IPS-20b (cell line): ENCODE measurements around the gene CRLF1.
A peak's percentile ranks its signal among the peaks of the same experiment; 100 is the strongest.
"Not testable (repeated sequence)": the region's sequence is repeated elsewhere in the genome, so short reads cannot be mapped to it uniquely, and the experiment has no call there.

Experiments
- H3K27ac ChIP-seq: one replicate; pipeline ENCODE4 v1.5.1; 2013; ENCODE audit warnings: low read length
- H3K27me3 ChIP-seq: 2 replicates; pipeline ENCODE4 v1.6.1; 2013; ENCODE audit warnings: mild to moderate bottlenecking, low read length, inconsistent platforms; ENCODE audit not compliant: insufficient read depth
- H3K36me3 ChIP-seq: 2 replicates; pipeline ENCODE4 v1.6.1; 2013; ENCODE audit warnings: low read depth, mild to moderate bottlenecking, inconsistent platforms, low read length, moderate library complexity; ENCODE audit not compliant: insufficient read depth
- H3K4me1 ChIP-seq: 2 replicates; pipeline ENCODE4 v1.6.1; 2013; ENCODE audit warnings: mild to moderate bottlenecking, control low read depth, inconsistent platforms, low read length, moderate library complexity; ENCODE audit not compliant: insufficient read depth
- H3K4me3 ChIP-seq: 2 replicates; pipeline ENCODE4 v1.5.1; 2013; ENCODE audit warnings: mild to moderate bottlenecking, low read length, inconsistent platforms
- H3K9ac ChIP-seq: 2 replicates; pipeline ENCODE4 v1.6.1; 2013; ENCODE audit warnings: low read depth, mild to moderate bottlenecking, inconsistent platforms, low read length, moderate library complexity
- H3K9me3 ChIP-seq: 2 replicates; pipeline ENCODE4 v1.6.1; 2013; ENCODE audit warnings: mild to moderate bottlenecking, low read depth, low read length, inconsistent platforms; ENCODE audit not compliant: insufficient read depth

Gene CRLF1

DNA sequence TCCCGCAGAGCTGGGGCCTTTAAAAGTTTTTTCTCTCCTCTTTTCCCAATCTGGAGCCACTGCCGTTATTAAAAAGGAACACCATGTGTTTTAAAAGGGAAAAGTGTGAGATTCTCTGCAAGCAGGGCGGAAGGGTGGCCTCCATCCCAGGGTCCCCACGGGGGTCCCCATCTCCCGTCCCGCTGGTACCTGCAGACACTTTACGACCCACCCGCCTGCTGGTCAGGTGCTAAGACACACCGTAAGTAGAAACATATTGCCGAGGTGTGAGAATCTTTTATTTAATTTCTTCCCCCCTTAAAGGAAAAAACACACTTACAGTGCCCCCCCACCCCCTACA is 1.8 kb downstream of the CRLF1 start:
- no peak overlapping the region for H3K4me3 ChIP-seq
- H3K9me3 ChIP-seq = no peaks in the 10 kb centered on the region
- no peak overlapping the region for H3K9ac ChIP-seq
- H3K27ac ChIP-seq = no peak overlapping the region
- peaks cover 15% of the 10 kb centered on the region; the same call in 1 of the 2 replicates for H3K4me1 ChIP-seq
- H3K36me3 ChIP-seq = no peaks in the 10 kb centered on the region
- peaks cover 93% of the 10 kb centered on the region for H3K27me3 ChIP-seq

GRCh38 chr19:18603958-18604819 is 2.4 kb downstream of the CRLF1 start:
- no peak overlapping the region; the same call in 1 of the 2 replicates for H3K4me3 ChIP-seq
- peaks cover 12% of the 10 kb centered on the region; the same call in 1 of the 2 replicates for H3K4me1 ChIP-seq
- peaks cover 93% of the 10 kb centered on the region for H3K27me3 ChIP-seq
- H3K36me3 ChIP-seq = no peaks in the 10 kb centered on the region
- no peak overlapping the region for H3K27ac ChIP-seq
- no peaks in the 10 kb centered on the region for H3K9me3 ChIP-seq
- no peak overlapping the region for H3K9ac ChIP-seq

DNA sequence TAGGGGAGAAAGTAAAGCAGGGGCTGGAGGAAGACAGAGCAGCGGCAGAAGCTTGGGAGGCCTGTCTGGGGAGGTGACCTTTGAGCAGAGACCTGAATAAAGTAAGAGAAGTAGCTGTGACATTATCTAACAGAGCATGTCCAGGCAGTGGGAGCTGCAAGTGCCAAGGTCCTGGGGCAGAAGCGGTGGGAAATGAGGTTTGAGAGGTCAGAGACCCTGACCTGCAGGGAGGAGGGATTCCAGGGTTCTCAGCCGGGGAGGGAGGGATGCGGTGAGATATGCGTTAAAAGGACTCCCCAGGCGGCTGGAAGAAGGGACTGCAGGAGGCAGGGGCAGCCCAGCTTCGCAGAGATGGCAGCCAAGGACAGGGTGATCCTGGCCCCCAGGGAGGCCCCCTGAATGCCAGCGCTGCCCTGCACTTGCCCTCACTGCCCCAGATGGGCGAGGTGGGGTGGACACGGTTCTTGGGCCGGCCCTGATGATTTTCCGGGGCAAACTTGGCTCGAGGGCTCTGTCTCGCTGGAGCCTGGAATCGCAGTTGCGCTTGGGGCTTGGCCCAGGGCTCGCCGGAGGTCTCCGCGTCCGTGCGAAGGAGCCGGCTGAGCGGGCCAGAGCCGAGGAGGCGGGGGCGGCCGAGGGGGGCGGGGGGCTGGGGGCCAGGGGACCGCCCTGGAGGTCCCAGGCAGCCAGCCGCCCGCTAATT is 3.2 kb downstream of the CRLF1 start:
- Histone ChIP-seq H3K9me3 (no peaks in the 10 kb centered on the region), H3K4me1 (peaks cover 12% of the 10 kb centered on the region; the same call in 1 of the 2 replicates), H3K27me3 (peaks cover 93% of the 10 kb centered on the region), H3K4me3 (peak overlapping the region; percentile 42; the same call in 1 of the 2 replicates), H3K36me3 (no peaks in the 10 kb centered on the region), H3K9ac (no peak overlapping the region), H3K27ac (no peak overlapping the region)

- Histone ChIP-seq H3K36me3 (no peaks in the 10 kb centered on the region), H3K9me3 (no peaks in the 10 kb centered on the region), H3K27me3 (peaks cover 82% of the 10 kb centered on the region), H3K9ac (no peak overlapping the region), H3K27ac (no peak overlapping the region), H3K4me1 (peaks cover 5% of the 10 kb centered on the region; the same call in 1 of the 2 replicates), H3K4me3 (no peak overlapping the region)
These were observed 4.7 kb downstream of the CRLF1 start for GRCh38 chr19:18601875-18602274.

GRCh38 chr19:18600692-18601397 is 5.8 kb downstream of the CRLF1 start:
- peaks cover 82% of the 10 kb centered on the region for H3K27me3 ChIP-seq
- not testable (repeated sequence) for H3K4me1 ChIP-seq, H3K4me3 ChIP-seq, H3K9ac ChIP-seq, H3K9me3 ChIP-seq, H3K27ac ChIP-seq, H3K36me3 ChIP-seq

DNA sequence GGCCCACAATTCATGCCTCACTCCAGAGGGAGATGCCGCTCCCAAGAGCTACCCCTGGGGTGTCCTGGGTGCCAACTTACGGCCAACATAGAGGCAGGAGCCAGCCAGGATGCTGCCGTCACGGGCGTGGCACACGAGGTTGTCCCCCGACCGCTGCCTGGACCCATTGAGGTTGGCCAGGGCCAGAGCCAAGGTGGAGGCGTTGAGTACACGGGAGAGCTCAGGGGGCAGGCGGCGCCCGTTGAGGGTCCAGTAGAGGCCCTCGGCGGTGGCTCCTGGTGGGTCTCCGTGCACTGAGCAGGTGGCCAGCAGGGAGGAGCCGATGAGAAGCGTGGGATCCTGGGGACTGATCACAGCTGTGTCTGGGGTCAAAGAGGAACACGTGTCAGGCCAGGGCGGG is 7.1 kb downstream of the CRLF1 start:
- H3K4me1 ChIP-seq = peaks cover 12% of the 10 kb centered on the region; the same call in 1 of the 2 replicates
- H3K27me3 ChIP-seq = peaks cover 81% of the 10 kb centered on the region
- no peaks in the 10 kb centered on the region for H3K9me3 ChIP-seq
- no peak overlapping the region for H3K9ac ChIP-seq
- H3K27ac ChIP-seq = no peak overlapping the region
- H3K36me3 ChIP-seq = no peaks in the 10 kb centered on the region
- no peak overlapping the region for H3K4me3 ChIP-seq

- peaks cover 12% of the 10 kb centered on the region; the same call in 1 of the 2 replicates for H3K4me1 ChIP-seq
- H3K27ac ChIP-seq = no peak overlapping the region
- peaks cover 66% of the 10 kb centered on the region for H3K27me3 ChIP-seq
- H3K9ac ChIP-seq = no peak overlapping the region
- H3K4me3 ChIP-seq = no peak overlapping the region
- H3K9me3 ChIP-seq = no peaks in the 10 kb centered on the region
- no peaks in the 10 kb centered on the region for H3K36me3 ChIP-seq
These were observed 8.6 kb downstream of the CRLF1 start for GRCh38 chr19:18597809-18598660.

DNA sequence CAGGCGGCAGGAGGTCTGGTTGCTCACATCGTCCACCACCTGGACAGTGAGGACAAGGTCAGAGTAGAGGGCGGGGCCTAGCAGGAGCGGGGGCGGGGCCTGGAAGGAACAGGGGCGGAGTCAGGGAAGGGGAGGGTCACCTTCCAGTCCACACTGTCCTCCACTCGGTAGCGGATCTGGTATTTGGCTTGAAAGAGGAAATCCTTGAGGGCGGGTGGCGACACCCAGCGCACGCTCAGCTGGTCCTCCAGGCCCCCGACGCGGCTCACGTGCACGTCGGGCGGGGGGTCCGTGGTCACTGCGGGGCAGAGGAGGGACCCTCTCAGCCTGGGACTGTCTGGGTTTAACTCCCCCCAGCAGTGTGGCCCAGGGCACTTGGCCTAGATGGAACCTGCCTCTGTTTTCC is 9.8 kb downstream of the CRLF1 start:
- no peak overlapping the region for H3K27ac ChIP-seq
- peaks cover 12% of the 10 kb centered on the region; the same call in 1 of the 2 replicates for H3K4me1 ChIP-seq
- H3K27me3 ChIP-seq = peaks cover 54% of the 10 kb centered on the region
- H3K36me3 ChIP-seq = no peaks in the 10 kb centered on the region
- no peaks in the 10 kb centered on the region for H3K9me3 ChIP-seq
- no peak overlapping the region for H3K4me3 ChIP-seq
- H3K9ac ChIP-seq = no peak overlapping the region

DNA sequence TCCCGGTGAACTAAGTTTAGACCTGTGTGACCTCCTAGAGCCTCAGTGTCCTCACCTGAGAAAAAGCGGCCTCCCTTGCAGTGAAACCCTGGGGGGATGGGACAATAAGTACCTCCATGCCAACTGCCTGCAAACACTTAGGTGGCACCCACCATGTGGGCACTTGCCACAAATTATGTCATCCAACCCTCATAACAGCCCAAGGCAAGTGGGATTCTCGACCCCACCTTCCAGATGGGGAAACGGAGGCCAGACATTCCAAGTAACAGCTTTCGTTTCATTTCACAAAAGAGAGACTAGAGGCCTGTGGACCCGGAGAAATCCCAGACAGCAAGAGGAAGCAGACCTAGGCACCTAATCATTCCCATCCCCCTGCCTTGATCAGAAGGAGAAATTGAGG is 11.1 kb downstream of the CRLF1 start:
- Histone ChIP-seq H3K9me3 (no peaks in the 10 kb centered on the region), H3K27ac (no peak overlapping the region), H3K4me3 (no peak overlapping the region), H3K27me3 (peaks cover 42% of the 10 kb centered on the region), H3K4me1 (peaks cover 14% of the 10 kb centered on the region; the same call in 1 of the 2 replicates), H3K36me3 (peaks cover 4% of the 10 kb centered on the region; the same call in 1 of the 2 replicates), H3K9ac (no peak overlapping the region)

GRCh38 chr19:18594824-18595373 is 11.7 kb downstream of the CRLF1 start:
- peaks cover 39% of the 10 kb centered on the region for H3K27me3 ChIP-seq
- H3K36me3 ChIP-seq = peaks cover 4% of the 10 kb centered on the region; the same call in 1 of the 2 replicates
- no peak overlapping the region for H3K27ac ChIP-seq
- H3K9ac ChIP-seq = peak overlapping the region; percentile 68; the same call in 1 of the 2 replicates
- H3K4me1 ChIP-seq = peaks cover 14% of the 10 kb centered on the region; the same call in 1 of the 2 replicates
- peak overlapping the region; percentile 66 for H3K4me3 ChIP-seq
- no peaks in the 10 kb centered on the region for H3K9me3 ChIP-seq
